Bronchial epithelial cell (primary cell): ENCODE results near the gene MMAB. TPM values are rescaled to one million over a fixed set of nuclear protein-coding genes. Genes with fewer than 3 reads are reported as not detected.
A peak's percentile ranks its signal among the peaks of the same experiment; 100 is the strongest.

ENCODE experiments used
- DNase-seq: peaks from one replicate; pipeline ENCODE4 v3.0.0-alpha.2; 2010; ENCODE audit warnings: low read depth
- FAIRE-seq: peaks from 2 replicates; lab custom pipeline; 2011; peaks lifted over from hg19 to GRCh38; lab: Jason Lieb, UNC
- H3K27me3 ChIP-seq: 2 replicates; pipeline ENCODE4 v1.5.1; 2011; ENCODE audit warnings: low read length; ENCODE audit not compliant: control insufficient read depth, insufficient read depth
- H3K36me3 ChIP-seq: 2 replicates; pipeline ENCODE4 v1.5.1; 2011; ENCODE audit warnings: low read length; ENCODE audit not compliant: control insufficient read depth, insufficient read depth
- H3K4me3 ChIP-seq: 2 replicates; pipeline ENCODE4 v1.5.1; 2011; ENCODE audit warnings: mild to moderate bottlenecking, low read depth, low read length, control low read depth
- CTCF ChIP-seq: IDR thresholded peaks from 2 replicates; pipeline ENCODE4 v1.5.1; 2011; ENCODE audit warnings: mild to moderate bottlenecking, moderate library complexity, low read length, control low read depth, inconsistent platforms; ENCODE audit not compliant: insufficient read depth, severe bottlenecking
- total RNA-seq: library from RNA; depleted of rRNA; stranded (reverse); fragments of >200 nt; gene quantifications from 2 replicates; pipeline ENCODE4 v1.2.1, GENCODE V29; 2014

MMAB gene
- total RNA-seq, 1 donor from 2014 or later: 36.9 TPM

- DNase-seq (peak; percentile 22), FAIRE-seq (no peak)
- TF ChIP-seq CTCF: no peak
- Histone ChIP-seq H3K36me3 (peaks cover 21% of the 10 kb centered on the region), H3K27me3 (no peaks in the 10 kb centered on the region), H3K4me3 (no peak overlapping the region)
These were observed 59.3 kb downstream of the MMAB start for GRCh38 chr12:109513977-109514376.

GRCh38 chr12:109513051-109513450, 60.3 kb downstream of the MMAB start:
- no peak for FAIRE-seq

GRCh38 chr12:109512608-109513007, 60.7 kb downstream of the MMAB start:
- H3K36me3 ChIP-seq: peaks cover 25% of the 10 kb centered on the region
- FAIRE-seq: no peak
- H3K4me3 ChIP-seq: no peak overlapping the region
- DNase-seq: no peak
- TF ChIP-seq CTCF: no peak
- H3K27me3 ChIP-seq: no peaks in the 10 kb centered on the region

More at GRCh38 chr12:109513051-109513450, 60.3 kb downstream of the MMAB start:
- no peak for TF ChIP-seq CTCF
- H3K36me3 ChIP-seq: peaks cover 22% of the 10 kb centered on the region
- H3K4me3 ChIP-seq: no peak overlapping the region
- no peak for DNase-seq
- H3K27me3 ChIP-seq: no peaks in the 10 kb centered on the region

- Histone ChIP-seq H3K4me3 (no peak overlapping the region), H3K27me3 (no peaks in the 10 kb centered on the region), H3K36me3 (peaks cover 34% of the 10 kb centered on the region)
- no peak for TF ChIP-seq CTCF
- DNase-seq (no peak), FAIRE-seq (no peak)
These were observed 63.1 kb downstream of the MMAB start for GRCh38 chr12:109510196-109510595.

GRCh38 chr12:109504068-109504467, 69.2 kb downstream of the MMAB start:
- FAIRE-seq: no peak
- H3K36me3 ChIP-seq: peaks cover 49% of the 10 kb centered on the region
- TF ChIP-seq CTCF: no peak
- no peaks in the 10 kb centered on the region for H3K27me3 ChIP-seq
- H3K4me3 ChIP-seq: no peak overlapping the region
- DNase-seq: no peak

Other genes starting within 250 kb of the MMAB start
- gene MYO1H, start 225.6 kb downstream of the MMAB start, total RNA-seq: 0.13 TPM in 1 of 2 replicates, not detected in the other
- gene KCTD10, start 96.2 kb downstream of the MMAB start, total RNA-seq: 20.8 and 22.9 TPM in 2 replicates
- gene UBE3B, start 95.9 kb downstream of the MMAB start, total RNA-seq: 32.4 and 32.6 TPM in 2 replicates
- gene MVK, start 290 bp upstream of the MMAB start, total RNA-seq: 14.3 and 16.1 TPM in 2 replicates
- under 0.01 TPM in 1 of 2 replicates, not detected in the other for gene FAM222A, start 140.3 kb upstream of the MMAB start, total RNA-seq